Measurements from ENCODE around the gene SHE. TPM values are rescaled to one million over a fixed set of nuclear protein-coding genes. Genes with fewer than 3 reads are reported as not detected.
"Not testable (repeated sequence)": the region's sequence is repeated elsewhere in the genome, so short reads cannot be mapped to it uniquely, and the experiment has no call there.

SHE gene
- polyA plus RNA-seq, 10 donors: 6.3 to 13.3 (median 9.1) TPM

GRCh38 chr1:154519591-154519991 lies 17.4 kb upstream of the SHE start:
- no peak for DNase-seq

GRCh38 chr1:154517661-154518060 lies 15.4 kb upstream of the SHE start:
- no peak for DNase-seq

GRCh38 chr1:154514066-154514553 lies 11.9 kb upstream of the SHE start:
- no peak for DNase-seq

GRCh38 chr1:154512760-154513159 lies 10.5 kb upstream of the SHE start:
- DNase-seq: no peak

- DNase-seq: no peak
Measured at GRCh38 chr1:154503898-154504297, 1.7 kb upstream of the SHE start.

- no peak for DNase-seq
Measured at GRCh38 chr1:154502744-154503115, 518 bp upstream of the SHE start.

- DNase-seq: peak in 1 of 3 donors; percentile 49
Measured at GRCh38 chr1:154501423-154502065, 668 bp downstream of the SHE start.

GRCh38 chr1:154500533-154500932 lies 1.7 kb downstream of the SHE start:
- no peak for DNase-seq

GRCh38 chr1:154499446-154499845 lies 2.8 kb downstream of the SHE start:
- DNase-seq: no peak

GRCh38 chr1:154497026-154497806 lies 5.0 kb downstream of the SHE start:
- no peak for DNase-seq

- no peak for DNase-seq
Measured at GRCh38 chr1:154496383-154496782, 5.8 kb downstream of the SHE start.

- no peak for DNase-seq
Measured at GRCh38 chr1:154495496-154496273, 6.5 kb downstream of the SHE start.

GRCh38 chr1:154493276-154493675 lies 8.9 kb downstream of the SHE start:
- peak in 1 of 3 donors; percentile 52 for DNase-seq

GRCh38 chr1:154492115-154492514 lies 10.1 kb downstream of the SHE start:
- DNase-seq: no peak

- DNase-seq: no peak
Measured at GRCh38 chr1:154490317-154490716, 11.9 kb downstream of the SHE start.

GRCh38 chr1:154489695-154490274 lies 12.4 kb downstream of the SHE start:
- DNase-seq: no peak

- DNase-seq: no peak
Measured at GRCh38 chr1:154488922-154489321, 13.3 kb downstream of the SHE start.

- DNase-seq: not testable (repeated sequence)
Measured at GRCh38 chr1:154486756-154487155, 15.5 kb downstream of the SHE start.

- DNase-seq: no peak
Measured at GRCh38 chr1:154485910-154486496, 16.2 kb downstream of the SHE start.

- peak in 1 of 3 donors; percentile 63 for DNase-seq
Measured at GRCh38 chr1:154485106-154485505, 17.1 kb downstream of the SHE start.

- no peak for DNase-seq
Measured at GRCh38 chr1:154483941-154484803, 18.0 kb downstream of the SHE start.

All from muscle of back (tissue), 11 donors.